ENCODE measurements around the gene FZD1.
"Not testable (repeated sequence)": the region's sequence is repeated elsewhere in the genome, so short reads cannot be mapped to it uniquely, and the experiment has no call there.

Gene FZD1

DNA sequence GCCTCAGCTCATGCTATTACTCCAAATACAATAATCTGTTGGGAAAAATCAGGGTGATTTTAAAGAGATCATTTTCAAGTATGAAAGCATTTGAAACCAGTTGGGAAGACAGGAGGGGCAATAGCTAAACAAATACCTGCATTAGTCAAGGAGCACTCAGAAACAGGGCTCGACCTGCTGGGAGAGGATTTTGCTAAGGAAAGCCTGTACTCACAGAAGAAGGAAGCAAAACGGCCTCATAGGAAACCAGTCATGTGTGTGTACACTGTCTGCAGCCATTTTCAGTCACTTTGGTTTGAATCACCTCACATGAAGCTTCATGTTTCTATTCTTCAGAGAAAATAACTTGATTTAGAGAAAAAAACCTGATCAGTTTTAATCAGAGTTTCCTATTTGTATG, 38.6 kb downstream of the FZD1 start:
- TF ChIP-seq, protein P1, sequence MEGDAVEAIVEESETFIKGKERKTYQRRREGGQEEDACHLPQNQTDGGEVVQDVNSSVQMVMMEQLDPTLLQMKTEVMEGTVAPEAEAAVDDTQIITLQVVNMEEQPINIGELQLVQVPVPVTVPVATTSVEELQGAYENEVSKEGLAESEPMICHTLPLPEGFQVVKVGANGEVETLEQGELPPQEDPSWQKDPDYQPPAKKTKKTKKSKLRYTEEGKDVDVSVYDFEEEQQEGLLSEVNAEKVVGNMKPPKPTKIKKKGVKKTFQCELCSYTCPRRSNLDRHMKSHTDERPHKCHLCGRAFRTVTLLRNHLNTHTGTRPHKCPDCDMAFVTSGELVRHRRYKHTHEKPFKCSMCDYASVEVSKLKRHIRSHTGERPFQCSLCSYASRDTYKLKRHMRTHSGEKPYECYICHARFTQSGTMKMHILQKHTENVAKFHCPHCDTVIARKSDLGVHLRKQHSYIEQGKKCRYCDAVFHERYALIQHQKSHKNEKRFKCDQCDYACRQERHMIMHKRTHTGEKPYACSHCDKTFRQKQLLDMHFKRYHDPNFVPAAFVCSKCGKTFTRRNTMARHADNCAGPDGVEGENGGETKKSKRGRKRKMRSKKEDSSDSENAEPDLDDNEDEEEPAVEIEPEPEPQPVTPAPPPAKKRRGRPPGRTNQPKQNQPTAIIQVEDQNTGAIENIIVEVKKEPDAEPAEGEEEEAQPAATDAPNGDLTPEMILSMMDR (IDR thresholded peaks at IDR 0.05; ENCODE audit: low read depth, low read length): no peak
- DNase-seq (ENCODE audit: low read depth in 2 of 2): no peak
- H3K4me3 ChIP-seq (replicated peaks in 1 of 2; ENCODE audit: low read depth in 2 of 2, low read length in 2 of 2): no peak overlapping the region

DNA sequence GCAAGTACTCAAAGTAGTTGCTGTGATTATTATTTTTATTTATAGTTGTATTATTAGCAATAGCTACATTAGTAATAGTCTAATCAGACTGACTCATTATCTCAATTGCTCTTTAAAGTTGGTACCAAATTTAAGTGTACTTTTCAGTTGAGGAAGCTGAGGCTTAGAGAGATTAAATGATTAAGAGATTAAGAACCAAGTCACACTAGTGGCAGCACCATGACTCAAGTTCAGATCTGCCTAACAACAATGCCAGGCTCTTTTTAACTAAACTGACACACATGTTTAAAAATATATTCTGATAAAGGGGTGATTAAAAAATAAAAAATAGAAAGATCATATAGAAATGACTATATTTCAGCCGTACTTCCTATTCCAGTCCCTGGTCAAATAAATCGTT, 42.0 kb downstream of the FZD1 start:
- DNase-seq (ENCODE audit: low read depth in 2 of 2): no peak
- no peak overlapping the region for H3K4me3 ChIP-seq (replicated peaks in 1 of 2; ENCODE audit: low read depth in 2 of 2, low read length in 2 of 2)
- TF ChIP-seq, protein P1 (IDR thresholded peaks at IDR 0.05; ENCODE audit: low read depth, low read length): no peak

- no peak for DNase-seq (ENCODE audit: low read depth in 2 of 2)
Measured at GRCh38 chr7:91307467-91307866, 43.2 kb downstream of the FZD1 start.

DNA sequence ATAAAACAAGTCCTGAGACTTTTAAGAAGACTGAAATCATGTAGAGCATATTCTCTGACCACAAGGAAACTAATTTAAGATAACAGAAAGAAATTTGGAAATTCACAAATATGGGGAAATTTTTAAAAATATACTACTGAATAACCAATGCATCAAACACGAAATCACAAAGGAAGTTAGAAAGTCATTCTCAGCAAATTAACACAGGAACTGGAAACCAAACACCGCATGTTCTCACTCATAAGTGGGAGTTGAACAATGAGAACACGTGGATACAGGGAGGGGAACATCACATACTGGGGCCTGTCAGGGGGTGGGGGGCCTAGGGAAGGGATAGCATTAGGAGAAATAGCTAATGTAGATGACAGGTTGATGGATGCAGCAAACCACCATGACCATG, 44.0 kb downstream of the FZD1 start:
- DNase-seq (ENCODE audit: low read depth in 2 of 2); H3K4me3 ChIP-seq (replicated peaks in 1 of 2; ENCODE audit: low read depth in 2 of 2, low read length in 2 of 2): not testable (repeated sequence)

More at GRCh38 chr7:91307467-91307866, 43.2 kb downstream of the FZD1 start:
- TF ChIP-seq, protein P1 (IDR thresholded peaks at IDR 0.05; ENCODE audit: low read depth, low read length): no peak
- no peak overlapping the region for H3K4me3 ChIP-seq (replicated peaks in 1 of 2; ENCODE audit: low read depth in 2 of 2, low read length in 2 of 2)

- no peak overlapping the region for H3K4me3 ChIP-seq (replicated peaks in 1 of 2; ENCODE audit: low read depth in 2 of 2, low read length in 2 of 2)
- TF ChIP-seq, protein P1 (IDR thresholded peaks at IDR 0.05; ENCODE audit: low read depth, low read length): no peak
- peak; percentile 32 to 45 for DNase-seq (ENCODE audit: low read depth in 2 of 2)
Measured at GRCh38 chr7:91310830-91311460, 46.7 kb downstream of the FZD1 start.

GRCh38 chr7:91311839-91312238, 47.6 kb downstream of the FZD1 start:
- TF ChIP-seq, protein P1 (IDR thresholded peaks at IDR 0.05; ENCODE audit: low read depth, low read length): no peak
- peak in 1 of 2 donors; percentile 4 for DNase-seq (ENCODE audit: low read depth in 2 of 2)
- no peak overlapping the region for H3K4me3 ChIP-seq (replicated peaks in 1 of 2; ENCODE audit: low read depth in 2 of 2, low read length in 2 of 2)

DNA sequence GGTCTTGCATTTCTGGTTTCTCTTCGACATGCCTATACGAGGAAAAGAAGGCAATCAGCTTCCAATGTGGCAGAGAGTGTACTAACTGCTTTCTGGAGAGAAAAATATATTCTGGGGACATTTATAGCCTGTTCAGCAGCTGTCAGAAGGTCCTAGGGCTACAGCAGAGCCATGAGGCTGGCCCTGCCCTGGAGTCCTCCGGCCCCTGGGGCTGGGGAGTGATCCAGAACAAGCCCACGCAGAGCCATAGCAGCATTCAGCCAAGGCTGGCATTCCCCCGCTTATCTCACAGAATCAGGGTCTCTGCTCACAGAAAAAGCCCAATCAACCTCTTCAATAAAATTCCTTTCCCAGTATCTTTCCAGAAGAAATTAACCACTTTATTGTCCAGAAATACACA, 48.9 kb downstream of the FZD1 start:
- DNase-seq (ENCODE audit: low read depth in 2 of 2): no peak
- TF ChIP-seq, protein P1 (IDR thresholded peaks at IDR 0.05; ENCODE audit: low read depth, low read length): no peak
- no peak overlapping the region for H3K4me3 ChIP-seq (replicated peaks in 1 of 2; ENCODE audit: low read depth in 2 of 2, low read length in 2 of 2)

Measured in cardiac fibroblast (primary cell).